Mesothelial cell of epicardium (in vitro differentiated cells): ENCODE results near the gene SH3GLB1. TPM values are rescaled to one million over a fixed set of nuclear protein-coding genes. Genes with fewer than 3 reads are reported as not detected.
A peak's percentile ranks its signal among the peaks of the same experiment; 100 is the strongest.

ENCODE experiments used
- DNase-seq, 2 experiments: peaks; one replicate each; pipeline ENCODE4 v3.0.0; 2021; ENCODE audit warnings: low spot score in 2 of 2; ENCODE audit not compliant: unreplicated experiment in 2 of 2
- H3K27ac Mint-ChIP-seq: 2 replicates; pipeline ENCODE4 v1.8.0; 2021; ENCODE audit warnings: mixed read lengths
- H3K27me3 Mint-ChIP-seq: 2 replicates; pipeline ENCODE4 v1.8.0; 2021; ENCODE audit warnings: low read depth, mixed read lengths
- H3K36me3 Mint-ChIP-seq: 2 replicates; pipeline ENCODE4 v1.8.0; 2021; ENCODE audit warnings: mixed read lengths
- H3K4me1 Mint-ChIP-seq: 2 replicates; pipeline ENCODE4 v1.8.0; 2021; ENCODE audit warnings: mixed read lengths
- H3K4me3 Mint-ChIP-seq: 2 replicates; pipeline ENCODE4 v1.8.0; 2021; ENCODE audit warnings: mild to moderate bottlenecking, moderate library complexity, mixed read lengths
- H3K9me3 Mint-ChIP-seq: 2 replicates; pipeline ENCODE4 v1.8.0; 2021; ENCODE audit warnings: mixed read lengths
- CTCF ChIP-seq: fragments of 200-600 bp; sonication (generic); IDR thresholded peaks from one replicate; pipeline ENCODE4 v1.5.0; 2021; ENCODE audit warnings: antibody characterized with exemption; ENCODE audit not compliant: unreplicated experiment
- total RNA-seq: library from RNA; stranded (reverse); gene quantifications from 3 replicates; pipeline ENCODE4 v1.2.1, GENCODE V29; 2021

Gene SH3GLB1
- total RNA-seq, 1 donor from 2014 or later: 59.4 TPM

GRCh38 chr1:86714159-86714558 lies 9.8 kb downstream of the SH3GLB1 start:
- Mint-ChIP-seq H3K4me1 (peaks cover 7% of the 10 kb centered on the region), H3K27ac (no peak overlapping the region), H3K9me3 (no peaks in the 10 kb centered on the region), H3K27me3 (no peaks in the 10 kb centered on the region), H3K36me3 (peaks cover 6% of the 10 kb centered on the region), H3K4me3 (no peak overlapping the region)
- TF ChIP-seq CTCF: no peak
- no peak for DNase-seq

- peaks cover 9% of the 10 kb centered on the region for H3K36me3 Mint-ChIP-seq
- no peak overlapping the region for H3K27ac Mint-ChIP-seq
- H3K4me1 Mint-ChIP-seq: peaks cover 7% of the 10 kb centered on the region
- no peaks in the 10 kb centered on the region for H3K27me3 Mint-ChIP-seq
- no peak overlapping the region for H3K4me3 Mint-ChIP-seq
- DNase-seq: no peak
- H3K9me3 Mint-ChIP-seq: no peaks in the 10 kb centered on the region
- TF ChIP-seq CTCF: no peak
Measured at GRCh38 chr1:86714561-86715244, 10.3 kb downstream of the SH3GLB1 start.

GRCh38 chr1:86718786-86719185 lies 14.4 kb downstream of the SH3GLB1 start:
- no peak overlapping the region for H3K27ac Mint-ChIP-seq
- TF ChIP-seq CTCF: no peak
- peaks cover 8% of the 10 kb centered on the region for H3K4me1 Mint-ChIP-seq
- DNase-seq: no peak
- H3K36me3 Mint-ChIP-seq: peaks cover 21% of the 10 kb centered on the region
- H3K9me3 Mint-ChIP-seq: no peaks in the 10 kb centered on the region
- H3K4me3 Mint-ChIP-seq: no peak overlapping the region
- H3K27me3 Mint-ChIP-seq: no peaks in the 10 kb centered on the region

GRCh38 chr1:86731416-86731815 lies 27.0 kb downstream of the SH3GLB1 start:
- H3K27ac Mint-ChIP-seq: no peak overlapping the region
- TF ChIP-seq CTCF: no peak
- H3K4me1 Mint-ChIP-seq: peaks cover 5% of the 10 kb centered on the region
- H3K36me3 Mint-ChIP-seq: peaks cover 26% of the 10 kb centered on the region
- no peaks in the 10 kb centered on the region for H3K9me3 Mint-ChIP-seq
- no peak overlapping the region for H3K4me3 Mint-ChIP-seq
- no peaks in the 10 kb centered on the region for H3K27me3 Mint-ChIP-seq
- DNase-seq: no peak

- DNase-seq: no peak
- peaks cover 3% of the 10 kb centered on the region for H3K9me3 Mint-ChIP-seq
- H3K4me3 Mint-ChIP-seq: no peak overlapping the region
- H3K4me1 Mint-ChIP-seq: peaks cover 4% of the 10 kb centered on the region
- no peaks in the 10 kb centered on the region for H3K27me3 Mint-ChIP-seq
- peaks cover 31% of the 10 kb centered on the region for H3K36me3 Mint-ChIP-seq
- H3K27ac Mint-ChIP-seq: peak overlapping the region; percentile 59
- TF ChIP-seq CTCF: no peak
Measured at GRCh38 chr1:86733340-86733739, 29.0 kb downstream of the SH3GLB1 start.
